Activated T-cell treated with anti-CD3 and anti-CD28 coated beads for 48 hours (primary cell): ENCODE results near the gene C19orf33.
A peak's percentile ranks its signal among the peaks of the same experiment; 100 is the strongest.

ENCODE experiments used
- DNase-seq: peaks from one replicate; pipeline ENCODE4 v3.0.0-alpha.2; 2020; ENCODE audit warnings: low read depth

The C19orf33 gene

GRCh38 chr19:38308926-38309614 is 5.0 kb downstream of the C19orf33 start:
- DNase-seq, result no peak

- DNase-seq, result no peak
Observed at GRCh38 chr19:38309615-38310278, 5.7 kb downstream of the C19orf33 start.

DNA sequence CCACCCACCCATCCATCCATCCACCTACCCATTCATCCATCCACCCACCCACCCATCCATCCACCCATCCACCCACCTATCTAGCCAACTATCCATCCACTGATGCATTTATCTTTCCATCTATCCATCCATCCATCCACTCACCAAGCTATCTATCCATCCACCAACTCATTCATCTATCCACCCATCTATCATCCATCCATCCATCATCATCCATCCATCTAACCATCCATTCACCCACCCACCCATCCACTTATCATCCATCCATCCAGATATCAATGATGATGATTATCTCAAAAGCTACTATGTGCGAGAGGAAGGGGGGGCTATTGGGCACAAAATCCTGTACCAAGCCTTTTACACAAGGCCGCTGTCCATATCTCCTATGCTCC is 6.2 kb downstream of the C19orf33 start:
- no peak for DNase-seq

DNA sequence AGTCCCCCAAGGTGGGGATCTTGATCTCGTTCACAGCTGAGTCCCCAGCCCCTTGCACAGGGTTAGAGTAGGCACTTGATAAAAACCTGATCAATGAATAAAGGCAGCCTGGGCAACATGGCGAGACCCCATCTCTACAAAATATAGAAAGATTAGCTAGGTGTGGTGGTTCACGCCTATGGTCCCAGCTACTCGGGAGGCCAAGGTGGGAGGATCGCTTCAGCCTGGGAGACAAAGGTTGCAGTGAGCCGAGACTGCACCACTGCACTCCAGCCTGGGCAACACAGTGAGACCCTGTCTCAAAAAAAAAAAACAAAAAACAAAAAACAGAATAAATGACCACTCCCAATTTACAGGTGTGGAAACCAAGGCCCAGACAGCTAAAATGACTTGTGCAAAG is 6.9 kb downstream of the C19orf33 start:
- no peak for DNase-seq

- peak; percentile 98 for DNase-seq
Observed at GRCh38 chr19:38315657-38316476, 11.8 kb downstream of the C19orf33 start, which contains the start of gene YIF1B. Gene YIF1B, minus strand, starts transcription at chr19:38315947. Its CDS starts 30 bp downstream, at chr19:38315917.

GRCh38 chr19:38316477-38317067 is 12.5 kb downstream of the C19orf33 start:
- no peak for DNase-seq

- DNase-seq, result no peak
Observed at GRCh38 chr19:38317104-38317612, 13.1 kb downstream of the C19orf33 start.

GRCh38 chr19:38318660-38319059 is 14.6 kb downstream of the C19orf33 start:
- no peak for DNase-seq

DNA sequence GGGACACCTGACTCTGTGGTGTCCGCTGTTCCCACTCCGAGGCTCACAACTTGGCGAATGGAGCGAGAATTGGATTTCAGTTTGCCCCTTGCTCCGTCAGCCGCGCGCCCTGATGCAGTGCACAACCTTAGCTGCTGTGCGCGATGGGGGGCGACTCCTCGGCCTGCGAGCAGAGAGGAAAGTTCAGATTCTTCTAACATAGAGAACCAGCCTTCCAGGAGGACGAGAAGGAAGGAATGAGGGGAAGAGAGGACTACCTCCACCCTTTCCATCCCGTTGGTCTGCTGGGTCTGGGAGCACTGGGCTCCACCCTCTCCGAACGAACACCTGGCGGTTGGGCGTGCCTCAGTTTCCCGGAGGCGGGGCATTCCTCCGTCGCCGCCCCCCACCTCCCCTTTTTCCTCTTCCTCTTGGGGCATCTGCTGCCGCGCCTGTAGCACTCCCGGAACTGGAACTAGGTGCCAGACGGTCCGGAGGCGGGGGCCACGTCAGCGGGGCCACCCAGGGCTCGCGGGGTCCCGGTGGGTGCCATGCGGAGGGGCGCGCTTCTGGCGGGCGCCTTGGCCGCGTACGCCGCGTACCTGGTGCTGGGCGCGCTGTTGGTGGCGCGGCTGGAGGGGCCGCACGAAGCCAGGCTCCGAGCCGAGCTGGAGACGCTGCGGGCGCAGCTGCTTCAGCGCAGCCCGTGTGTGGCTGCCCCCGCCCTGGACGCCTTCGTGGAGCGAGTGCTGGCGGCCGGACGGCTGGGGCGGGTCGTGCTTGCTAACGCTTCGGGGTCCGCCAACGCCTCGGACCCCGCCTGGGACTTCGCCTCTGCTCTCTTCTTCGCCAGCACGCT is 15.6 kb downstream of the C19orf33 start, which contains the start of gene KCNK6:
Gene KCNK6, plus strand, starts transcription at position 425 of the 838 bp plus-strand sequence. Its CDS starts 106 bp downstream, at position 531.
- peak; percentile 38 for DNase-seq

DNA sequence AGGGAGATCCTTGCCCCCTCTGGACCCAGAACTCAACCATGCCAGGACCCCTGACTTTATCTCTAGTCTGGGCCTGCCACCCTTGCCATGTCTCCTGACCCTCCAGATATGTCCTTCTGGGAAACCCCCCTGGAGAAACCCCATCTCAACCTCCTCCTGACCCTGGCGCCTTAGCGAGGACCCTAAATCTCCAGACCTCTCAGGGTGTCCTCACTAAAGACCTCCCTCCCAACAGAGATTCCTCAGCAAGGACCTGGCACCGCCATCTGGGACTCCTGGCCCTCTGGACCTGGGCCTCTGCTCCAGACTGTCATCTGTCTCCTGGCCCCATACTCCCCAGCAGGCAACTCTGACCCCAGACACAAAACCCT is 16.9 kb downstream of the C19orf33 start:
- DNase-seq, result no peak

DNA sequence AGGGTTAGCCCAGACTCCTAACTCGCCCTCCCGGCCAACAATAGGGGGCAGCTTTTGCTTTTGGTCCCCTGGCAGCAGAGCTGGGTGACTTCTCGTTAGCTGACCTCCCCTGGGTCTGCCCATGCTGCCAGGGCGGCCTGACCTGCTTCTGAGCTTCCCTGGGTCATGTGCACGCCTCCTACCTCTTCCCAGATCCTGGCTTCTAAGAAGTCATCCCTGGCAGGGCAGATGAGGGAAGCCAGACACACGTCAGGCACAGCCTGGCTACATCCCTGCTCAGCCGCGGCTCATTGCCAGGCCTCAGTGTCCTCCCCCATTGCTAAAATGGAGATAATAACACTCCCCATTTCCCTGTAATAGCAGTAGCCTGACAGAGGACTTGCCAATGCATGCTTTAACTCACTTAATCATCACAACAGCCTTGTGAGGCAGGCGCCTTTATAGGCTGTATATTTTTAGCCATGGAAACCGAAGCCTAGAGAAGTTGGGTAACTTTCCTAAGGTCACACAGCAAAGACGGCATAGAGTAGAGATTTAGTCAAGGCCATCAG is 17.7 kb downstream of the C19orf33 start:
- no peak for DNase-seq

- DNase-seq, result no peak
Observed at GRCh38 chr19:38323291-38323690, 19.2 kb downstream of the C19orf33 start.

GRCh38 chr19:38324431-38324830 is 20.4 kb downstream of the C19orf33 start:
- no peak for DNase-seq

DNA sequence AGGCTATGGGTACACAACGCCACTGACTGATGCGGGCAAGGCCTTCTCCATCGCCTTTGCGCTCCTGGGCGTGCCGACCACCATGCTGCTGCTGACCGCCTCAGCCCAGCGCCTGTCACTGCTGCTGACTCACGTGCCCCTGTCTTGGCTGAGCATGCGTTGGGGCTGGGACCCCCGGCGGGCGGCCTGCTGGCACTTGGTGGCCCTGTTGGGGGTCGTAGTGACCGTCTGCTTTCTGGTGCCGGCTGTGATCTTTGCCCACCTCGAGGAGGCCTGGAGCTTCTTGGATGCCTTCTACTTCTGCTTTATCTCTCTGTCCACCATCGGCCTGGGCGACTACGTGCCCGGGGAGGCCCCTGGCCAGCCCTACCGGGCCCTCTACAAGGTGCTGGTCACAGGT is 22.5 kb downstream of the C19orf33 start:
- no peak for DNase-seq

DNA sequence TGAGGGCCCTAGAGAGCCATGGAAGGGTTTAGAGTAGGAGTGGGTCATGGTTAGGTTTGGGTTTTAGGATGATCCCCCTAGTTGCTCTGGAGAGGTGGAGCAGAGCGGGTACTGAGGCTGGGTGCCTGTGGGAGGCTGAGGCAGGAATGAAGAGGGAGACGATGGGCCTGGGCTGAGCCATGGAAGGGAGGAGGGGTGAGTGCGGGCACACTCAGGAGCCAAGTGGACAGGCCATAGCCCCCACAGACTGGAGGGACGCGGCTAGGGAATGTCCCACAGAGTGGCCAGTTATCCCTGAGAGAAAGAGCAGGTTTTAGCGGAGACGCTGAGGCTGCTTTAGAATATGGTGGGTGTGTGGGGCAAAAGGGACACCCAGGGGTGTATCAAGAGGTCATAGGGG is 25.6 kb downstream of the C19orf33 start:
- DNase-seq, result no peak

DNA sequence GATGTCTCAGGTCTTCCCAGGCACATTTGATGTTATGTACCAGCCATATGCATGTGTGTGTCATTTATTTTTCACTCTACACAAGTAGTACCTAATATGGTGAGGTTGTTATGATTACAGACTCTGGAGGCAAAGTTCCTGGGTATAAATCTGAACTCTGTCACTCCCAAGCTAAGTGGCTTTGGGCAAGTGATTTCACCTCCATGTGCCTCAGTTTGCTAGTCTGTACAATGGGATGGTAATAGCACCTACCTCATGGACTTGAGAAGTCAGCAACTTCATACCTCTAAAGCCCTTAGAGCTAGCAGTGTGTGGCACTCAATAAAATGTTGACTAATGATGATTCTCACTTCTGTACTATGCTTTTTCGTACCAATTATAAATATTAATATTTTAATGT is 27.7 kb downstream of the C19orf33 start:
- DNase-seq, result no peak

DNA sequence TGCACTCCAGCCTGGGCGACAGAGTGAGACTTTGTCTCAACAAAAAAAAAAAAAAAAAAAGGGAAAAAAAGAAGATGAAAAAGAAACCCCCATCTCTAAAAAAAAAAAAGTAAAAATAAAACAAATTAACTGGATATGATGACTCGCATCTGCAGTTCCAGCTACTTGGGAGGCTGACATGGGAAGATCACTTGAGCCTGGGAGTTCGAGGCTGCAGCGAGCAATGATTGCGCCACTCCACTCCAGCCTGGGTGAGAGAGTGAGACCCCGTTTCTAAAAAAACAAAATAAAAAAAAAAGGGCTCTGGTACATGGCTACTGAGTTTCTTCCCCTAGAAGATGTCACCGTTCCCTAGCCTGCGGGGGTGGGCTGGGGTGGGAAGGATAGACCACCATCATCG is 29.2 kb downstream of the C19orf33 start:
- DNase-seq, result no peak

GRCh38 chr19:38335949-38336637 is 32.0 kb downstream of the C19orf33 start:
- DNase-seq, result peak; percentile 93

DNA sequence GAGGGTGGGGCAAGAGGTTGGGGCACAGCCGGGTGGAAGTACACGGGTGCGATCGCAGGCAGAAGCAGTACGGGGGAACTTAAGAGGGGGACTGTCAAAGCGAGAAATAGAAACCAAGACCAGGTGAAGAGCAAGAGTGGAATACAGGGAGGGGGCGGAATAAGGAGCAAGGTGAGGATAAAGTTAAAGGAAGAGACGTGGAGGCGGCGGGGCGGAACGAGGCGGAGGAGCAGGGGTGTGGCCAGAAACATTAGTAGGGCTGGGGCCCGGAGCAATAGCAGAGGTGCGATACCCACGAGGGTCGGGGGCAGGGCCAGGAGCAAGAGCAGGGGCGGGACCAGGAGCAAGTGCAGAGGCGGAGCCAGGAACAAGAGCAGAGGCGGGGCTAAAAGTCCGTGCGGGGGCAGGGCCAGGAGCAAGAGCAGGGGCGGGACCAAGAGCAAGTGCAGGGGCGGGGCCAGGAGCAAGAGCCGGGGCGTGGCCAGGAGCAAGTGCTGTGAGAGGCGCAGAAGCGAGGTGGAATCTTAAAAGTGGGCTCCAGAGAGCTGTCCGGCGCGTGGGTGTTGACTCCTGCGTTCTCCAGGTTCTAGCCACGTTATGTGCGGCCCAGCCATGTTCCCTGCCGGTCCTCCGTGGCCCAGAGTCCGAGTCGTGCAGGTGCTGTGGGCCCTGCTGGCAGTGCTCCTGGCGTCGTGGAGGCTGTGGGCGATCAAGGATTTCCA is 32.7 kb downstream of the C19orf33 start:
- DNase-seq, result peak; percentile 93

DNA sequence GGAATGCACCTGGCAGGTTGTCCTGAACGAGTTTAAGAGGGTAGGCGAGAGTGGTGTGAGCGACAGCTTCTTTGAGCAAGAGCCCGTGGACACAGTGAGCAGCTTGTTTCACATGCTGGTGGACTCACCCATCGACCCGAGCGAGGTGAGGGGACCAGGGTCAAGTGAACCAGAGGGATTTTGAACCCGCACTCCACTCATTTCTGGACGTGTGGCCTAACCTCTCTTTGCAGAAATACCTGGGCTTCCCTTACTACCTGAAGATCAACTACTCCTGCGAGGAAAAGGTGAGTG is 33.3 kb downstream of the C19orf33 start:
- DNase-seq, result no peak
